GM23248 (cell line): ENCODE results near the gene HYCC2.

Experiments used
- EZH2 ChIP-seq: fragments of 200-600 bp; sonication (generic); IDR thresholded peaks from 2 replicates; pipeline ENCODE4 v1.6.1; 2018; ENCODE audit warnings: antibody characterized with exemption, mild to moderate bottlenecking; ENCODE audit not compliant: insufficient read depth, poor library complexity, severe bottlenecking
- EZH2phosphoT487 ChIP-seq: fragments of 200-600 bp; sonication (generic); IDR thresholded peaks from 2 replicates; pipeline ENCODE4 v1.6.1; 2018; ENCODE audit warnings: antibody characterized with exemption, moderate library complexity, mild to moderate bottlenecking, low read depth; ENCODE audit not compliant: insufficient read depth

GRCh38 chr2:201110615-201111014 is 39.1 kb upstream of the HYCC2 start:
- TF ChIP-seq EZH2 (no peak), EZH2phosphoT487 (no peak)
